Neural cell (in vitro differentiated cells): ENCODE results near the gene ARHGEF37. TPM values are rescaled to one million over a fixed set of nuclear protein-coding genes. Genes with fewer than 3 reads are reported as not detected.

Experiments
- H2AFZ ChIP-seq: fragments of 200-600, 300-800 bp; sonication (generic), shearing (Covaris generic); 2 replicates; pipeline ENCODE4 v1.6.0; 2014; ENCODE audit warnings: low read depth, mild to moderate bottlenecking, antibody characterized with exemption, low read length, moderate library complexity
- H3F3A ChIP-seq: fragments of 200-600 bp; shearing (Covaris generic); 2 replicates; pipeline ENCODE4 v1.6.1; 2016; ENCODE audit warnings: mild to moderate bottlenecking, moderate library complexity, mixed read lengths, antibody characterized with exemption, low read length; ENCODE audit not compliant: insufficient read depth, poor library complexity, severe bottlenecking
- H3K27ac ChIP-seq: fragments of 200-600, 300-800 bp; sonication (generic), shearing (Covaris generic); 2 replicates; pipeline ENCODE4 v1.5.1; 2014; ENCODE audit warnings: mild to moderate bottlenecking, low read length, moderate library complexity
- H3K27me3 ChIP-seq: fragments of 300-800, 200-600 bp; sonication (generic), shearing (Covaris generic); 2 replicates; pipeline ENCODE4 v1.6.0; 2014; ENCODE audit warnings: mild to moderate bottlenecking, low read depth, low read length, moderate library complexity; ENCODE audit not compliant: insufficient read depth
- H3K36me3 ChIP-seq: fragments of 300-800, 200-600 bp; sonication (generic), shearing (Covaris generic); 2 replicates; pipeline ENCODE4 v1.5.1; 2014; ENCODE audit warnings: mild to moderate bottlenecking, antibody characterized with exemption, low read length, moderate library complexity; ENCODE audit not compliant: insufficient read depth
- H3K4me2 ChIP-seq: fragments of 300-800, 200-600 bp; sonication (generic), shearing (Covaris generic); 2 replicates; pipeline ENCODE4 v1.6.0; 2014; ENCODE audit warnings: mild to moderate bottlenecking, low read length
- H3K4me3 ChIP-seq: fragments of 300-800, 200-600 bp; sonication (generic), shearing (Covaris generic); 2 replicates; pipeline ENCODE4 v1.5.1; 2014; ENCODE audit warnings: mild to moderate bottlenecking, low read length, moderate library complexity
- H3K79me2 ChIP-seq: fragments of 200-600 bp; shearing (Covaris generic); replicated peaks from 2 replicates; pipeline ENCODE4 v1.6.0; 2014; ENCODE audit warnings: mild to moderate bottlenecking, low read length, moderate library complexity; ENCODE audit not compliant: insufficient read depth
- H3K9ac ChIP-seq: fragments of 300-800, 200-600 bp; sonication (generic), shearing (Covaris generic); 2 replicates; pipeline ENCODE4 v1.6.1; 2016; ENCODE audit warnings: mild to moderate bottlenecking, low read length, mixed read lengths
- H3K9me2 ChIP-seq: fragments of 200-600 bp; shearing (Covaris generic); 2 replicates; pipeline ENCODE4 v1.6.1; 2016; ENCODE audit warnings: mild to moderate bottlenecking, low read length, mixed read lengths; ENCODE audit not compliant: insufficient read depth
- H3K9me3 ChIP-seq: fragments of 200-600, 300-800 bp; sonication (generic), shearing (Covaris generic); 2 replicates; pipeline ENCODE4 v1.6.1; 2016; ENCODE audit warnings: mild to moderate bottlenecking, mixed run types, low read length, moderate library complexity, mixed read lengths
- H4K20me1 ChIP-seq: fragments of 200-600 bp; shearing (Covaris generic); 2 replicates; pipeline ENCODE4 v1.6.1; 2016; ENCODE audit warnings: mild to moderate bottlenecking, mixed run types; ENCODE audit not compliant: insufficient read depth
- CTCF ChIP-seq: fragments of 450-650 bp; IDR thresholded peaks from 2 replicates; pipeline ENCODE4 v1.5.1; 2014; ENCODE audit warnings: antibody characterized with exemption, mild to moderate bottlenecking, moderate library complexity; ENCODE audit not compliant: poor library complexity, severe bottlenecking
- EP300 ChIP-seq: fragments of 450-650 bp; conservative IDR thresholded peaks from 2 replicates; pipeline ENCODE4 v1.6.1; 2014; ENCODE audit warnings: antibody characterized with exemption, mild to moderate bottlenecking, moderate library complexity; ENCODE audit not compliant: poor library complexity, severe bottlenecking
- EZH2 ChIP-seq: fragments of 200-600, 300-800 bp; shearing (Covaris generic), sonication (generic); IDR thresholded peaks from 2 replicates; pipeline ENCODE4 v1.6.1; 2014; ENCODE audit warnings: antibody characterized with exemption, low read length, borderline replicate concordance, mild to moderate bottlenecking; ENCODE audit not compliant: insufficient read depth, poor library complexity, severe bottlenecking
- MXI1 ChIP-seq: fragments of 450-650 bp; conservative IDR thresholded peaks from 2 replicates; pipeline ENCODE4 v1.6.1; 2014; ENCODE audit warnings: antibody characterized with exemption, mild to moderate bottlenecking; ENCODE audit not compliant: poor library complexity, severe bottlenecking
- POLR2AphosphoS5 ChIP-seq: IDR thresholded peaks from 2 replicates; pipeline ENCODE4 v1.6.1; 2012
- RAD21 ChIP-seq: fragments of 450-650 bp; conservative IDR thresholded peaks from 2 replicates; pipeline ENCODE4 v1.6.1; 2014; ENCODE audit warnings: antibody characterized with exemption, mild to moderate bottlenecking, moderate library complexity
- REST ChIP-seq: IDR thresholded peaks from 2 replicates; pipeline ENCODE4 v1.6.1; 2012; ENCODE audit warnings: borderline replicate concordance
- SMC3 ChIP-seq: fragments of 450-650 bp; conservative IDR thresholded peaks from 2 replicates; pipeline ENCODE4 v1.6.1; 2014; ENCODE audit warnings: antibody characterized with exemption, mild to moderate bottlenecking, moderate library complexity; ENCODE audit not compliant: poor library complexity
- TAF1 ChIP-seq: IDR thresholded peaks from 2 replicates; pipeline ENCODE4 v1.6.1; 2012; ENCODE audit warnings: low read depth
- polyA plus RNA-seq: library from polyadenylated mRNA; depleted of rRNA; stranded (reverse); fragments of >200 nt; gene quantifications from 2 replicates; pipeline ENCODE4 v1.2.3, GENCODE V29; 2014

The ARHGEF37 gene
- polyA plus RNA-seq, 1 donor from 2014 or later: 0.53 TPM

GRCh38 chr5:149552038-149552494, 29.2 kb upstream of the ARHGEF37 start:
- H4K20me1 ChIP-seq: no peaks in the 10 kb centered on the region
- peaks cover 5% of the 10 kb centered on the region for H3K36me3 ChIP-seq
- peak overlapping the region; percentile 92 for H3K4me2 ChIP-seq
- H3K79me2 ChIP-seq: peaks cover 39% of the 10 kb centered on the region
- H3K4me3 ChIP-seq: peak overlapping the region; percentile 99
- H2AFZ ChIP-seq: peak overlapping the region; percentile 96
- TF ChIP-seq EP300 (no peak), SMC3 (no peak), CTCF (peak; percentile 21), EZH2 (no peak)
- H3K9me2 ChIP-seq: no peaks in the 10 kb centered on the region
- peak overlapping the region; percentile 99 for H3K27ac ChIP-seq
- no peaks in the 10 kb centered on the region for H3K27me3 ChIP-seq
- no peaks in the 10 kb centered on the region for H3K9me3 ChIP-seq
- peak overlapping the region; percentile 100 for H3K9ac ChIP-seq
- peaks cover 4% of the 10 kb centered on the region for H3F3A ChIP-seq

DNA sequence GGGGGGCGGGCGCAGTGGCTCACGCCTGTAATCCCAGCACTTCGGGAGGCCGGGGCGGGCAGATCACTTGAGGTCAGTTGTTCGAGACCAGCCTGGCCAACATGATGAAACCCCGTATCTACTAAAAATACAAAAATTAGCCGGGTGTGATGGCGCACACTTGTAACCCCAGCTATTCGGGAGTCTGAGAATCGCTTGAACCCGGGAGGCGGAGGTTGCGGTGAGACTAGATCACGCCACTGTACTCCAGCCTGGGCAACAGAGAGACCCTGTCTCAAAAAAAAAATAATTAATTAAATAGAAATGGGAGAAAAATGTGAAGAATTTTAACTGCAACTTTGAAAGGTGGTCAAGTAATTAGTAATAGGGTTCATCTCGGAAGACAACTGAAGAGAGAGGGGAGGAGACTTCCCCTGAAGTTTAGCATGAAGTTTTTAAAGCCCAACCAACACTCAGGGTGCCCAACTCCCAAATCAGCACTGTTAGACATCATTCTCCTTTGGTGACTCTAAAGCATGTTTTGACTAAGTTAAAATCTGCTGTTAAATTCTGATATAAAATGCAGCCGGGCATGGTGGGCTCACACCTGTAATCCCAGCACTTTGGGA, 28.6 kb upstream of the ARHGEF37 start:
- Histone ChIP-seq H3K9me2 (no peaks in the 10 kb centered on the region), H4K20me1 (no peaks in the 10 kb centered on the region), H3K27ac (peak overlapping the region; percentile 99), H3F3A (peaks cover 4% of the 10 kb centered on the region), H2AFZ (no peak overlapping the region), H3K9ac (no peak overlapping the region), H3K9me3 (no peaks in the 10 kb centered on the region), H3K4me2 (no peak overlapping the region), H3K4me3 (peak overlapping the region; percentile 99), H3K36me3 (peaks cover 5% of the 10 kb centered on the region), H3K27me3 (no peaks in the 10 kb centered on the region), H3K79me2 (peaks cover 34% of the 10 kb centered on the region)
- TF ChIP-seq EZH2: no peak

- no peaks in the 10 kb centered on the region for H3K36me3 ChIP-seq
- no peaks in the 10 kb centered on the region for H3K79me2 ChIP-seq
- H4K20me1 ChIP-seq: no peaks in the 10 kb centered on the region
- no peak overlapping the region for H3K4me2 ChIP-seq
- no peak overlapping the region for H3K9ac ChIP-seq
- no peaks in the 10 kb centered on the region for H3F3A ChIP-seq
- H2AFZ ChIP-seq: no peak overlapping the region
- H3K27me3 ChIP-seq: no peaks in the 10 kb centered on the region
- no peaks in the 10 kb centered on the region for H3K9me3 ChIP-seq
- no peaks in the 10 kb centered on the region for H3K9me2 ChIP-seq
- H3K4me3 ChIP-seq: no peak overlapping the region
- no peak overlapping the region for H3K27ac ChIP-seq
- TF ChIP-seq EZH2 (no peak), SMC3 (no peak), MXI1 (no peak), REST (no peak), TAF1 (no peak), RAD21 (no peak), POLR2AphosphoS5 (no peak), EP300 (no peak), CTCF (no peak)
These were observed 21.6 kb upstream of the ARHGEF37 start for GRCh38 chr5:149559706-149560105.
